HG03196 (cell line): ENCODE measurements around the gene PDZD11.
"Not testable (repeated sequence)": the region's sequence is repeated elsewhere in the genome, so short reads cannot be mapped to it uniquely, and the experiment has no call there.

ENCODE experiments used
- ATAC-seq: cut with Tn5 transposase; IDR thresholded peaks from one replicate; pipeline ENCODE4 v1.9.1; 2021; ENCODE audit not compliant: unreplicated experiment

PDZD11 gene

DNA sequence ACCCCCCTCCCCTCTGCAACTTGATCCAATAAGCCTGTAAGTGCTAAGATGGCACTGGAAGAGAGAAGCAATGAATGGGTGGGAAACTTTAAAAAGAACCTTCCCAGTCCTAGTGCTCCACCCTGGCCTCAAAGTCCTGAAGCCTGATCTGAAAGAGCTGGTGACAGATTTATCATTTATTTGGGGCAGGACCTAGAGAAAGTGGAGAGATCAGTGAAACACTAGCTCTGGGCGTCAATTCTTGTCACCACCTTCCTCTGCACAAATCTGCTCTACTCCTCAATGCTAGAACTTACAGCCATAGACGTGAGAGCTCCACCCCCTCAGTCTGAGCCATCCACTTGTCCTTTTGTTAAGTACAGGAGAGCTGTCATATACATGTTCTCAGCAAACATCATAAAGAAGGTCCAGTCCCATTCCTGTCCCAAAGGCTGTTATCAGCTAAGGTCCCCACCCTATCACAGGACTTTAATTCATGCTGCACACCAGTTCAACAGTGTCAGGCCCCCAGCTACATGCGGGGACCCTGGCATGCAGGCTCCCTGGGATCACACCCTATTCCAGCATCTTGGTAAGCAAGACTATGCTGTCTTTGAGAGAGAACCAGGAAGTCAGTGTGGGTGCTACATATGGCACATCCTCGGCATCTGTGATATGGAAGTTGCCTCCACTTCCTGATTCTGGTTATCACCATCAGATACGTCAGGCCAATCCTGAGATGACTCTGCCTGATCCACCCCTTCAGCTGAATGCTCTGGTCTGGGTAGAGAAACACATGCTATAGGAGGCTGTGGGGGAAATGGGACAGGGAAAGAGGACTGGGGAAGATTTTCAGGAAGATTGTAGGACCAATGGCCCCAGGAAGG lies 32.1 kb downstream of the PDZD11 start:
- ATAC-seq: no peak

- ATAC-seq: no peak
Measured at GRCh38 chrX:70255452-70255851, 34.3 kb downstream of the PDZD11 start.

DNA sequence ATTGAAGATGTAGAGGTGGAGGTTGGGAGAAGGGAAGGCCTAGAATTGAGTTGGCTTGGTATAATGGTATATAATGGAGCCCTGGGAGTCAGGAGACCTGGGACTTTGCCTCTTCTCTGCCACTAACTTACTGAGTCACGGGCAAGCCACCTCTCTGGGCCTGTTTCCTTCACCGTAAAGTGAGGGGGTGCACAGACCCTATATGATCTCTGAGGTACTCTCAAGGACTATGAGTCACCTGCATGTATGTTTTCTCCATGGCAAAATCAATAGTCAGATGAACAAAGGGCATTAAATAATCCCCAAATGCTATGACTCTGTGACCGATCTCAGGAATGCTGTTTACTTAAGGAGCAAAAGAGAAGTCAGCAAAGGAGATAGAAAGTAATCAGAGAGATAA lies 34.8 kb downstream of the PDZD11 start:
- no peak for ATAC-seq

GRCh38 chrX:70254063-70254400 lies 35.7 kb downstream of the PDZD11 start:
- no peak for ATAC-seq

GRCh38 chrX:70253377-70254062 lies 36.2 kb downstream of the PDZD11 start:
- no peak for ATAC-seq

GRCh38 chrX:70252491-70252890 lies 37.2 kb downstream of the PDZD11 start:
- ATAC-seq: no peak

- no peak for ATAC-seq
Measured at GRCh38 chrX:70247252-70247651, 42.5 kb downstream of the PDZD11 start.

DNA sequence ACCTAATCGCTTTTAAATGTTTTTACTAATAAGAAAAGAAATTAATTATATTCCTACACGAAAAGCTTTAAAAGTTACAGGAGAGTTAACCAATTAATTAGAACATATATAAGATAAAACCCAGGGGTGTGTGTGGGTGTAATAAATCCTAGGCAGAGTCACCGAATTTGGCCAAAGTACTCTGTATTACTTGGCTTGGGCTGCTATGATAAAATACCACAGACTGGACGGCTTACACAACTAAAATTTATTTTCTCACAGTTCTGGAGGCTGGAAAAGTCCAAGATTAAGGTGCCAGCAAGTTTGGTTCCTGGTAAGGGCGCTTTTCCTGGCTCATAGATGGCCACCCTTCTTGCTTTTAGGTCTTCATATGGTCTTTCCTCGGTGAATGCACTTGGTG lies 44.8 kb downstream of the PDZD11 start:
- ATAC-seq: no peak

DNA sequence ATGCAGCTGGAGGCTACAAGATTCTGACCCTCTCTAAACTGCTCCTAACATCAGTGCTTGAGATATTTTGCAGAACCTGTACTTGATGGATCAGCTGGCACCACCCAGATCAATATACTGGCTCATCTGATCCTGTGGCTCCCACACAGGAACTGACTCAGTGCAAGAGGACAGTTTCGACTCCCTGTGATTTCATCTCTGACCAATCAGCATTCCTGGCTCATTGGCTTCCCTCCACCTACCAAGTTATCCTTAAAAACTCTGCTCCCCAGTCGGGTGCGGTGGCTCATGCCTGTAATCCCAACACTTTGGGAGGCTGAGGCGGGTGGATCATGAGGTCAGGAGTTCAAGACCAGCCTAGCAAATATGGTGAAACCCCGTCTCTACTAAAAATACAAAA lies 46.1 kb downstream of the PDZD11 start:
- ATAC-seq: not testable (repeated sequence)

DNA sequence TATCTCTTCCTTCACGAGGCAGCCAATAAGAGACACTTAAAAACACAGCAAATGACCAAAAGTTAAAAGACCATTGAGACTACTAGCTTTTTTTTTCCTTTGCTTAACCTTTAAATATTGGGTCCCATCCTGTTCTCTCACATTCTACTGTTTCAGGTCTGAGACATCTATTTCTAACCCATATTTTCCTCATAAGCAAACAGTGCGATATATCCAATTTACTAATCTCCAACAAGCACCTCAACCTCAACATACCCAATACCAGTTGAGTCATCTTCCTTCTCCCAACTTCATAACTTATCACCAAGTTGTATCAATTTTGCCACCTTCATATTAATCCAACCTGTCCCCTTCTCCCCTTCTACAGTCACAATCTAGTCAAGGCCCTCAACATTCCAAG lies 48.2 kb downstream of the PDZD11 start:
- ATAC-seq: no peak

DNA sequence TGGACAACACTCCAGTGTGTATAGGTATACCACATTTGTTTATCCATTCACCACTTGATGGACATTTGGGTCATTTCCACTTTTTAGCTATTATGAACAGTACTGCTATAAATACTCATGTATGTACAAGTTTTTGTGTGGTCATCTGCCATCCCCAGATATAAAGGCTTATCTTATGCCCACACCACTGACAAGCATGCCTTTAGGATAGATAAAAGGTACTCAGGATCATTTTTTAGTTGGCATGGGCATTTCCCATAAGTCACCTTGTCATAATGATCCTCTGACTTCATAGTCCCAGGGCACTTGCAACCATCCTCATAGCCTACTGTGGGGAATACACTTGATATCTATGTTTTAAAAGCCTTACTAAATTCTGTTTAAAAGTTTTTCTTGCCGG lies 49.0 kb downstream of the PDZD11 start:
- no peak for ATAC-seq
